Measurements from ENCODE around the gene AUTS2.

DNA sequence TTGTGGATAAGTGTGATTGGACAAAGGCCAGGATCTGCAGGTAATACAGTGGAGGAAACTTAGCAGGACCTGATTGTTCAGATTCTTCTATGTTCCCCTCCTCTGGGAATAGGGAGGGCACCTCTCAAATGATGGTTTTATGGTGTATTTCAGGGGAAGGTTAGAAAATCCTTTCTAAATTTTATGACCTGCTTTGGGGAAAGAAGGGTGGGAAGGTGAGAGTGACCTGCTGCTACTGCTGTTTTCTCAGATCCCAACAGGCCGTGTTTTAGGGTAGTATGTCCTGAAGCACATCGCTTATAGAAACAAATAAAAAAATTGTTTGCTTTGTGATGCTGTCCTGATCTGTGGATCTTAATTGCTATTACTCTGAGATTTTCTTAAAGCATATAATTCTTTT, 1129.6 kb downstream of the AUTS2 start:
- no peak for TF ChIP-seq CTCF (IDR thresholded peaks at IDR 0.05; ENCODE audit: low read length)
- TF ChIP-seq EZH2 (IDR thresholded peaks at IDR 0.05; ENCODE audit: borderline replicate concordance, low read length) = no peak

All from OCI-LY1 (cell line).